Measurements from ENCODE around the gene RNF31. TPM values are rescaled to one million over a fixed set of nuclear protein-coding genes. Genes with fewer than 3 reads are reported as not detected.

RNF31 gene
- total RNA-seq, 1 donor from 2014 or later = 33.4 TPM

GRCh38 chr14:24149302-24149969 is 2.1 kb downstream of the RNF31 start:
- no peak for ATAC-seq
- DNase-seq (ENCODE audit: missing footprints) = no peak
- intact Hi-C loops (cut with DNase I) = loop anchor here (5.0 to 10.0 kb wide), 2 partner anchors 38 to 285 kb away; partner anchors contain the start of gene IPO4

GRCh38 chr14:24150061-24150460 is 2.8 kb downstream of the RNF31 start:
- ATAC-seq = no peak
- no peak for DNase-seq (ENCODE audit: missing footprints)
- intact Hi-C loops (cut with DNase I) = no loop called here

- ATAC-seq (no peak), DNase-seq (ENCODE audit: missing footprints) (no peak)
- intact Hi-C loops (cut with DNase I) = no loop called here
Measured at GRCh38 chr14:24150567-24150966, 3.3 kb downstream of the RNF31 start.

DNA sequence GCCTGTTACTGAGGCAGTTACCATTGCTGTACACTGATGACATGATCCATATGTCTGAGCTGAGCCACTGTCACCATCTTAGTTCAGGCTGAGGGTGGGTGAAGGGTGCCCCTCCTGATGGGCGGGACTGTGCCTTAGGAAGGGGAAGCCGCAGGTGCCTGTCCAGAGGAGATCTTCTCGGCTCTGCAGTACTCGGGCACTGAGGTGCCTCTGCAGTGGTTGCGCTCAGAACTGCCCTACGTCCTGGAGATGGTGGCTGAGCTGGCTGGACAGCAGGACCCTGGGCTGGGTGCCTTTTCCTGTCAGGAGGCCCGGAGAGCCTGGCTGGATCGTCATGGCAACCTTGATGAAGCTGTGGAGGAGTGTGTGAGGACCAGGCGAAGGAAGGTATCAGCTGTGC is 3.7 kb downstream of the RNF31 start:
- intact Hi-C loops (cut with DNase I) = no loop called here
- no peak for ATAC-seq
- DNase-seq (ENCODE audit: missing footprints) = no peak

DNA sequence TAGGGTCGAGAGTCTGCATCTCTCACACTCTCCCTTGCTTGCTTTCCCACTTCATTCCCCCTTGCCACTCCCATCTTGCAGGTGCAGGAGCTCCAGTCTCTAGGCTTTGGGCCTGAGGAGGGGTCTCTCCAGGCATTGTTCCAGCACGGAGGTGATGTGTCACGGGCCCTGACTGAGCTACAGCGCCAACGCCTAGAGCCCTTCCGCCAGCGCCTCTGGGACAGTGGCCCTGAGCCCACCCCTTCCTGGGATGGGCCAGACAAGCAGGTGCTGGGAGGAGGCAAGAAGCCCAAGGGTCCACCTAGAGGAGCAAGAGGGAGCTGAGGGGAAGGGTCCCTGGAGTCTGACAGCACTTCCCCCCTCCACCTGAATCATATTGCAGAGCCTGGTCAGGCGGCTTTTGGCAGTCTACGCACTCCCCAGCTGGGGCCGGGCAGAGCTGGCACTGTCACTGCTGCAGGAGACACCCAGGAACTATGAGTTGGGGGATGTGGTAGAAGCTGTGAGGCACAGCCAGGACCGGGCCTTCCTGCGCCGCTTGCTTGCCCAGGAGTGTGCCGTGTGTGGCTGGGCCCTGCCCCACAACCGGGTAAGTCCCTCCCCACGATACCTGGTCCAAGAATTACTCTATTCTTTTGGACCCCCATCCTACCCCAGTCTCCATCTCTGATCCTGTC is 4.2 kb downstream of the RNF31 start:
- intact Hi-C loops (cut with DNase I) = no loop called here
- no peak for ATAC-seq
- no peak for DNase-seq (ENCODE audit: missing footprints)

DNA sequence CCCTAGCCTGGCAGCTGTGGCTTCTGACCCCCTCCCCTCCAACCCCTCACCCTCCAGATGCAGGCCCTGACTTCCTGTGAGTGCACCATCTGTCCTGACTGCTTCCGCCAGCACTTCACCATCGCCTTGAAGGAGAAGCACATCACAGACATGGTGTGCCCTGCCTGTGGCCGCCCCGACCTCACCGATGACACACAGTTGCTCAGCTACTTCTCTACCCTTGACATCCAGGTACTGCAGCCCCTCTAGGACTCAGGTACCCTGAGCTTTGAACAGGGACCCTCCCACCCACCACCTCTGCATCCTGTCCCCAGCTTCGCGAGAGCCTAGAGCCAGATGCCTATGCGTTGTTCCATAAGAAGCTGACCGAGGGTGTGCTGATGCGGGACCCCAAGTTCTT is 7.8 kb downstream of the RNF31 start:
- ATAC-seq (no peak), DNase-seq (ENCODE audit: missing footprints) (no peak)
- intact Hi-C loops (cut with DNase I) = no loop called here

- DNase-seq (ENCODE audit: missing footprints) (no peak), ATAC-seq (no peak)
- intact Hi-C loops (cut with DNase I) = no loop called here
Measured at GRCh38 chr14:24156840-24157239, 9.5 kb downstream of the RNF31 start.

DNA sequence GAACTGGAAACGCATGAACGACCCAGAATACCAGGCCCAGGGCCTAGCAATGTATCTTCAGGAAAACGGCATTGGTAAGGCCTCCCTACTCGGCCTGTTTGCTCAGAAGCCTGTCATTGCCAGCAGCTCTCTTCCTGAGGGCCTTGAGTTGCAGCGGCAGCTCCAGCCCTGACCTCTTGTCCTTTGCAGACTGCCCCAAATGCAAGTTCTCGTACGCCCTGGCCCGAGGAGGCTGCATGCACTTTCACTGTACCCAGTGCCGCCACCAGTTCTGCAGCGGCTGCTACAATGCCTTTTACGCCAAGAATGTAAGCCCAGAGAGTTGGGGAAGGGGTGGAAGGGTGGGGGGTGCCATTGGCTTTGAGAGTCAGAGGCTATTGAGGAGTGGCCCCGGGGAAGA is 10.0 kb downstream of the RNF31 start:
- no peak for DNase-seq (ENCODE audit: missing footprints)
- ATAC-seq = no peak
- intact Hi-C loops (cut with DNase I) = no loop called here

DNA sequence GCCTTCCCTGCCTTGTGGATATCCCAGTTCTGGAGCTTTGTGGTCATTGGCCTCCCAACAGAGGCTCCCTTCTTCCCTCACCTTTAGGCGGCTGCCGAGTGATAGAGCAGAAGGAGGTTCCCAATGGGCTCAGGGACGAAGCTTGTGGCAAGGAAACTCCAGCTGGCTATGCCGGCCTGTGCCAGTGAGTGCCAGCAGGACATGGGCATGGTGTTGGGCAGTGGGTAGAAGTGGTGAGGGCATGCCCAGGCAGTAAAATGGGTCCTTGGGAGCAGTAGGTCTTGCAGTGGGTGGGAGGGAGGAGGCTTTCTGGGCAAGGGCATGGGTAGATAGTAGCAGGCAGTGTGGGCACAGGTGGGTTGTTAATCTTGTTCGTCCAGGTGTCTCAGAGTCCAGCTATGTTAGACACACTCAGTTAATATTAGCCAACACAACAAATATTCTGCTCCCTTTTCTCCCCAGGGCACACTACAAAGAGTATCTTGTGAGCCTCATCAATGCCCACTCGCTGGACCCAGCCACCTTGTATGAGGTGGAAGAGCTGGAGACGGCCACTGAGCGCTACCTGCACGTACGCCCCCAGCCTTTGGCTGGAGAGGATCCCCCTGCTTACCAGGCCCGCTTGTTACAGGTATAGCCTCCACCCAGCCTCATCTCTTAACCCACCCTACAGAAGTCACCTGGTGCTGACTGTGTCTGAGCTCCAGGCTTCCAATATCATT is 12.6 kb downstream of the RNF31 start:
- intact Hi-C loops (cut with DNase I) = no loop called here
- DNase-seq (ENCODE audit: missing footprints) = no peak
- ATAC-seq = no peak

DNA sequence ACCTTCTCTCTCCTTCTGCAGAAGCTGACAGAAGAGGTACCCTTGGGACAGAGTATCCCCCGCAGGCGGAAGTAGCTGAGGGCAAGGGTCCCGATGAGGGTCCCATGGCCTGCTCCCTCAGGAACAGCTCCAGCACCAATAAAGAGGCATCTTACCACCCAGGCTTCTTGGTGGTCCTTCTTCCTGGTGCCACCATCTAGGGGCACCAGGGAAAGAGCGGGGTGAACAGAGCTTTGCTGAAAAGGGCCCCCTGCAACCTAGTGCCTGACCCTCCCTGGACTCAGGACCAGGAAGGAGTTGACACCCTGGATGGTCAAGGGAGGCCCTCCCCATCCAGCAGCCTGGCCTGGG is 13.2 kb downstream of the RNF31 start:
- ATAC-seq (peak; percentile 7), DNase-seq (ENCODE audit: missing footprints) (no peak)
- intact Hi-C loops (cut with DNase I) = no loop called here

DNA sequence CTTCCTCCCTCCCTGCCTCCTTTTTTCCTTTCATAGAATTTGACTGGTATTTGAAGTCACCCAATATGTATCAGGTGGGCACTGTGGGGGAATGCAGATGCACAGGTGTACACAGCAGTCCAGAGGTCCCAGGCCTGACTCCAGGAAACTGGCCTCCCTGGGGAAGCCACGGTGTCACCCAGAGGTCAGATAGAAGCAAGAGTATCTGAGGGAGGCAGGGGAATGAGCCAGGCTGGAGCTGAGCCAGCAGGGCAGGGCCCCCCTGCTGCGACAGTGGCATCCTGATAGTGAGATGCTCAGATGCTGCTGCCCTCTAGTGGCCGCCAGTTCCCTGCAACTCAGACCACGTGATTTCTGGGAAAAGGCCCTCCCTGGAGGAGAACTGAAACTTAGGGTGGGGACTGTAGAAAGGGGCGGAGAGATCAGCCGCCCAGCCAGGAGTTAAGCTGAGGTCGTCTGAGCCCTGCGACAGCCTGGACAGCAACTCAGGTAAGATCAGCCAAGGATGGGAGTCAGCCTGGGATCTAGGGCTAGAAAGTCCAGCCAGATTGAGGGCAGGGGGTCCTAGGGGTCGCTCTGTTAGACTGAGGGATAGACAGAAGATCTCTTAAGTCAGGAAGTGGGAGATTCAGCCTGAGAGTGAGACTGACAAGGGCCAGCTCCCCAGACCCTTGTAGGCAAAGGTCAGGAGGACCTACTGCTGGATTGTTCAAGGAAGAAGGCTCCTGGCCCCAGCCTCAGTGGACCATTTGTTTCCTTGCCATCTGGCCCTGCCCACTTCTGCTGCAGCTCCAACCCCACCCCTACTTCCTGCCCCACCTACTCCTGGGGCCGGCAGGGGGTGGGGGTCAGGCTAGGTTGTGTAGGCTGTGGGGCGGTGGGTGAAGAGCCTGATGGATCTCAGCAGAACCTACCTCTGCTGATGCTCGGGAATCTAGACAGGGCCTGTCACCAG is 13.8 kb downstream of the RNF31 start, which contains the start of gene IRF9:
Gene IRF9 (plus strand): TSS at position 416 of the 955 bp plus-strand sequence. CDS start 880 bp downstream, outside the sequence.
- intact Hi-C loops (cut with DNase I) = loop anchor here (1.0 kb wide), 1 partner anchor 47 kb away; the partner anchor contains the start of genes DCAF11 and NRL
- peak; percentile 96 for DNase-seq (ENCODE audit: missing footprints)
- ATAC-seq = peak; percentile 94

- intact Hi-C loops (cut with DNase I) = no loop called here
- ATAC-seq = no peak
- no peak for DNase-seq (ENCODE audit: missing footprints)
Measured at GRCh38 chr14:24162093-24162492, 14.8 kb downstream of the RNF31 start.

DNA sequence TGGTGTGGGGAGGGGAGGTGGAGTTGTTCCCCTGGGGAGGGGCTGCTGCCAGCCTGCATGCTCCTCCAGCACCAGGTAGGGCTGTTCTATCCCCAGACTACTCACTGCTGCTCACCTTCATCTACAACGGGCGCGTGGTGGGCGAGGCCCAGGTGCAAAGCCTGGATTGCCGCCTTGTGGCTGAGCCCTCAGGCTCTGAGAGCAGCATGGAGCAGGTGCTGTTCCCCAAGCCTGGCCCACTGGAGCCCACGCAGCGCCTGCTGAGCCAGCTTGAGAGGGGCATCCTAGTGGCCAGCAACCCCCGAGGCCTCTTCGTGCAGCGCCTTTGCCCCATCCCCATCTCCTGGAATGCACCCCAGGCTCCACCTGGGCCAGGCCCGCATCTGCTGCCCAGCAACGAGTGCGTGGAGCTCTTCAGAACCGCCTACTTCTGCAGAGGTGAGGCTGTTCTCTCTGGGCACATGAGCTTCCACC is 17.3 kb downstream of the RNF31 start:
- no peak for ATAC-seq
- no peak for DNase-seq (ENCODE audit: missing footprints)
- intact Hi-C loops (cut with DNase I) = no loop called here

DNA sequence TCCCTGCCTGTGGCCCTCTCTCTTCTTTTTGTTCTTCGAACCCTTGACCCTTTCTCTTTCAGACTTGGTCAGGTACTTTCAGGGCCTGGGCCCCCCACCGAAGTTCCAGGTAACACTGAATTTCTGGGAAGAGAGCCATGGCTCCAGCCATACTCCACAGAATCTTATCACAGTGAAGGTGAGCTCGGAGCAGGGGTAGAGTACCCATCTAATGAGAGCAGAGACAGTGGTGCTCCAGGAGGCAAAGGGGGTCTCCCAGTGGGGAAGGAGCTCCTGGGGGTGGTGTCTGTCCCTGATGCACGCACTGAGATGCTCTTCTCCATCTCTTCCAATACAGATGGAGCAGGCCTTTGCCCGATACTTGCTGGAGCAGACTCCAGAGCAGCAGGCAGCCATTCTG is 18.5 kb downstream of the RNF31 start:
- ATAC-seq (no peak), DNase-seq (ENCODE audit: missing footprints) (no peak)
- intact Hi-C loops (cut with DNase I) = no loop called here

DNA sequence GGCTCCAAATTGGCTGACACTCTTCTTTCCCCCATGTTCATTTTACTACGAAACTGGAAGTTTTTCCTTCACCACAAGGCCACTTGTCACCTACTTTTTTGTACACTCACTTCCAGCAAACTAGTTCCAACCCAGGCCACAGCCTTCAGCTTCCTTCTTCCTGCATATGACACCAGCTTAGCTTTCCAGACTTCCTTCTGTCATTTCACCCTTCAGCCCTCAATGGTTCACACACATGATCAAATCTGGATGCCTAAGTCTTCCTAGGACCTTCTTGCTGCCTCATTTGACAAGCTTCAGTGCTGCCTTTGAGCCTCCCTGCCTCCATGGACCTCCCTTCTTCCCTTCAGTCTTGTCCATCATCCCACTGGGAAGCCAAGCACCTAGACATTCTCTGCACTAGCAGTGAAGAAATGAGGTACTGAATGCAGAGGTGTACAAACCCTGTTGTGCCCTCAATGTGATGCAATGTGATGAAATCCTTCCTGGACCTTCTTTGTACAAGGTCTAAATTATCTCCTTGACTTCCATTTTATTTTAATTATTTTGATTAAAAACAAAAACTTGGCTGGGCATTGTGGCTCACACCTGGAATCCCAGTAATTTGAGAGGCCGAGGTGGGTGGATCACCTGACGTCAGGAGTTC is 20.3 kb downstream of the RNF31 start:
- intact Hi-C loops (cut with DNase I) = no loop called here
- no peak for ATAC-seq
- DNase-seq (ENCODE audit: missing footprints) = no peak

DNA sequence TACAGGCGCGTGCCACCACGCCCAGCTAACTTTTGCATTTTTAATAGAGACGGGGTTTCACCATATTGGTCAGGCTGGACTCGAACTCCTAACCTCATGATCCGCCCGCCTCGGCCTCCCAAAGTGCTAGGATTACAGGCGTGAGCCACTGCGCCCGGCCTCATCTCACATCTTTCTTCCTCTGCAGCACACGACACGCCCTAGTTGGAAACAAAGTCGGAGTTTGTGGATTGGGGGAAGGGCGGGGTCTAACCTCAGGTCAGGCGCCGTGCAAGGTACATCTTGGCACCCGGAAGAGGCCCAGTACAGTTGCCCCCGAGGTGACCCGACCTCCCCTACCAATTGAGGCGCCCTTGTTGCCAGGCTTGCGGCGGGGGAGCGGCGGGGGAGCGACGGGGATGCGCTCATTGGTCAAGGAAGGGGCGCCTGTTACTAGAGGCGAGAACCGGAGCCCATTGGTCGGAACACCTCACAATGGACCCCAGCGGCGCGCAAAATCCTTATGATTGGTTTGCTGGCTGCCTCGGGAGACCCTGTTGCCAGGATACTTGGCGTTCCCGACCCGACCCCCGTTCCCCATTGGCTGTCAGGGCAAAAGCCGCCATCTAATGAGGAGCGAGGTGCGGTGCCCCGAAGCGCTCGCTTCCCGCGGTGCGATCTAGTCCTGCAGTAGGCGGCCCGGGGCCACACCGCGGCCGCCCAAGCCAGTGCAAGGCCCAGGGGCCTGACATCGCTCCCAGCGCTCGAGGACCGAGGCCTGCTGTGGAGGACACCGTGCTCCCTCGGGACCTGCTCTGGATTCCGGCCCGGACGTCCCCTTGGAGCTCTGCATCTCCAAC is 24.3 kb downstream of the RNF31 start, which contains the start of gene REC8:
Gene REC8 (plus strand): TSS at position 659 of the 839 bp plus-strand sequence. CDS start 473 bp downstream, outside the sequence.
- intact Hi-C loops (cut with DNase I) = no loop called here
- ATAC-seq (peak; percentile 63), DNase-seq (ENCODE audit: missing footprints) (peak; percentile 78)

DNA sequence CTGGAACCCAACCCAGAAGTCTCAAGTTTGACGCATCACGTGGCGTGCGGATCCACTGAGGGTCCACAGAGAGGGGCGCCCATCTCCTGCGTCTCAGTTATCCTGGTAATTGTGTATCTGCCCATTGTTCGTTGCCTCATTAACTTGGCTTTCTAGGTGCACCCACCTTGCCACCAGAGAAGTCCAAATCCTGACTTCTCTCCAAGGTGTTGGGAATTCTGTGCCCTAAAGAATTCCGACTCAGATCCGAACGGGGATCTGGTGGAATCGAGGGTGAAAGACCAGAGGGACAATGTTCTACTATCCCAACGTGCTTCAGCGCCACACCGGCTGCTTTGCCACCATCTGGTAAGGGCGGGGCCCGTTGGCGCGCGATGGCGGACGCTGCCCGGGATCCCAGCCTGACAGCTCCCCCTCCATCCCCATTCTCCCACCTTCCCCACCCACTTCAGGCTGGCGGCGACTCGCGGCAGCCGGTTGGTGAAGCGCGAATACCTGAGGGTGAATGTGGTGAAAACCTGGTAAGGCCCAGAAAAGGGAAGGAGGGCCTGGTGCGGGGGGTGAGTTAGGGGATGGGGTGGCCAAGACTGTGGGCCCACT is 25.1 kb downstream of the RNF31 start:
- no peak for ATAC-seq
- intact Hi-C loops (cut with DNase I) = no loop called here
- DNase-seq (ENCODE audit: missing footprints) = peak; percentile 60
